ENCODE measurements around the gene TREH. TPM values are rescaled to one million over a fixed set of nuclear protein-coding genes. Genes with fewer than 3 reads are reported as not detected.

Gene TREH
- total and polyA plus RNA-seq, 2 experiments from 2014 or later: 0.36 TPM; not detected in 1

- H3K4me2 ChIP-seq: peak overlapping the region; percentile 95
- peak overlapping the region; percentile 81 for H2AFZ ChIP-seq
- TF ChIP-seq POLR2AphosphoS5 (IDR thresholded peaks at IDR 0.05; ENCODE audit: low read depth) (peak; percentile 75), CREB1 (CRISPR knock-in tag; IDR thresholded peaks at IDR 0.05; ENCODE audit: low read depth) (peak; percentile 64; the same call in 1 of the 2 replicates), NANOG (IDR thresholded peaks at IDR 0.05; ENCODE audit: borderline replicate concordance) (no peak)
- H3K9me2 ChIP-seq (ENCODE audit: insufficient read depth): no peaks in the 10 kb centered on the region
- peaks cover 9% of the 10 kb centered on the region for H3F3A ChIP-seq (replicated peaks; ENCODE audit: low read depth)
- no peaks in the 10 kb centered on the region for H3K27me3 ChIP-seq (ENCODE audit: insufficient read depth)
- peak; percentile 95 for DNase-seq (ENCODE audit: low spot score)
- H3K79me2 ChIP-seq (replicated peaks; ENCODE audit: insufficient read depth): peaks cover 29% of the 10 kb centered on the region
- H3K4me3 ChIP-seq: peak overlapping the region; percentile 92
- H4K20me1 ChIP-seq (replicated peaks; ENCODE audit: insufficient read depth): peaks cover 4% of the 10 kb centered on the region
- Mint-ChIP-seq H3K27me3 (ENCODE audit: insufficient read depth, low read depth, poor library complexity) (peaks cover 12% of the 10 kb centered on the region), H3K4me3 (peak overlapping the region; percentile 79), H3K4me1 (peaks cover 63% of the 10 kb centered on the region), H3K36me3 (ENCODE audit: low read depth) (peaks cover 4% of the 10 kb centered on the region; the same call in 2 of the 3 replicates), H3K9me3 (no peaks in the 10 kb centered on the region; the same call in 2 of the 3 replicates), H3K27ac (peak overlapping the region; percentile 80)
- H3K27ac ChIP-seq (ENCODE audit: low read depth): peak overlapping the region; percentile 86
- no peaks in the 10 kb centered on the region for H3K36me3 ChIP-seq (ENCODE audit: insufficient read depth)
- H3K4me1 ChIP-seq (ENCODE audit: insufficient read depth): peaks cover 40% of the 10 kb centered on the region
- peak; percentile 83 for ATAC-seq
Observed at GRCh38 chr11:118621071-118621783, 58.2 kb downstream of the TREH start.

- Mint-ChIP-seq H3K27me3 (ENCODE audit: insufficient read depth, low read depth, poor library complexity) (peaks cover 12% of the 10 kb centered on the region), H3K4me1 (peaks cover 65% of the 10 kb centered on the region), H3K4me3 (peak overlapping the region; percentile 79), H3K36me3 (ENCODE audit: low read depth) (peaks cover 4% of the 10 kb centered on the region; the same call in 2 of the 3 replicates), H3K9me3 (no peaks in the 10 kb centered on the region; the same call in 2 of the 3 replicates), H3K27ac (peak overlapping the region; percentile 80)
- Histone ChIP-seq H3K27me3 (ENCODE audit: insufficient read depth) (no peaks in the 10 kb centered on the region), H3K36me3 (ENCODE audit: insufficient read depth) (no peaks in the 10 kb centered on the region), H3K4me1 (ENCODE audit: insufficient read depth) (peaks cover 47% of the 10 kb centered on the region), H2AFZ (peak overlapping the region; percentile 81), H3K4me2 (peak overlapping the region; percentile 95; the same call in 1 of the 2 replicates), H3K4me3 (peak overlapping the region; percentile 92), H4K20me1 (replicated peaks; ENCODE audit: insufficient read depth) (peaks cover 4% of the 10 kb centered on the region), H3F3A (replicated peaks; ENCODE audit: low read depth) (peaks cover 14% of the 10 kb centered on the region), H3K27ac (ENCODE audit: low read depth) (peak overlapping the region; percentile 86), H3K9me2 (ENCODE audit: insufficient read depth) (no peaks in the 10 kb centered on the region), H3K79me2 (replicated peaks; ENCODE audit: insufficient read depth) (peaks cover 29% of the 10 kb centered on the region)
- DNase-seq (ENCODE audit: low spot score) (no peak), ATAC-seq (peak; percentile 16)
- TF ChIP-seq EZH2phosphoT487 (IDR thresholded peaks at IDR 0.05; ENCODE audit: unreplicated experiment): no peak
- TF ChIP-seq ZNF331 (CRISPR knock-in tag; IDR thresholded peaks at IDR 0.05; ENCODE audit: low read depth): no peak
- TF ChIP-seq ZNF114 (CRISPR knock-in tag; IDR thresholded peaks at IDR 0.05): no peak
- TF ChIP-seq, protein P1, sequence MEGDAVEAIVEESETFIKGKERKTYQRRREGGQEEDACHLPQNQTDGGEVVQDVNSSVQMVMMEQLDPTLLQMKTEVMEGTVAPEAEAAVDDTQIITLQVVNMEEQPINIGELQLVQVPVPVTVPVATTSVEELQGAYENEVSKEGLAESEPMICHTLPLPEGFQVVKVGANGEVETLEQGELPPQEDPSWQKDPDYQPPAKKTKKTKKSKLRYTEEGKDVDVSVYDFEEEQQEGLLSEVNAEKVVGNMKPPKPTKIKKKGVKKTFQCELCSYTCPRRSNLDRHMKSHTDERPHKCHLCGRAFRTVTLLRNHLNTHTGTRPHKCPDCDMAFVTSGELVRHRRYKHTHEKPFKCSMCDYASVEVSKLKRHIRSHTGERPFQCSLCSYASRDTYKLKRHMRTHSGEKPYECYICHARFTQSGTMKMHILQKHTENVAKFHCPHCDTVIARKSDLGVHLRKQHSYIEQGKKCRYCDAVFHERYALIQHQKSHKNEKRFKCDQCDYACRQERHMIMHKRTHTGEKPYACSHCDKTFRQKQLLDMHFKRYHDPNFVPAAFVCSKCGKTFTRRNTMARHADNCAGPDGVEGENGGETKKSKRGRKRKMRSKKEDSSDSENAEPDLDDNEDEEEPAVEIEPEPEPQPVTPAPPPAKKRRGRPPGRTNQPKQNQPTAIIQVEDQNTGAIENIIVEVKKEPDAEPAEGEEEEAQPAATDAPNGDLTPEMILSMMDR (conservative IDR thresholded peaks at IDR 0.05; ENCODE audit: low read depth in 2 of 2): no peak
- TF ChIP-seq POLR2AphosphoS5 (IDR thresholded peaks at IDR 0.05; ENCODE audit: low read depth): no peak
- TF ChIP-seq, protein P2, sequence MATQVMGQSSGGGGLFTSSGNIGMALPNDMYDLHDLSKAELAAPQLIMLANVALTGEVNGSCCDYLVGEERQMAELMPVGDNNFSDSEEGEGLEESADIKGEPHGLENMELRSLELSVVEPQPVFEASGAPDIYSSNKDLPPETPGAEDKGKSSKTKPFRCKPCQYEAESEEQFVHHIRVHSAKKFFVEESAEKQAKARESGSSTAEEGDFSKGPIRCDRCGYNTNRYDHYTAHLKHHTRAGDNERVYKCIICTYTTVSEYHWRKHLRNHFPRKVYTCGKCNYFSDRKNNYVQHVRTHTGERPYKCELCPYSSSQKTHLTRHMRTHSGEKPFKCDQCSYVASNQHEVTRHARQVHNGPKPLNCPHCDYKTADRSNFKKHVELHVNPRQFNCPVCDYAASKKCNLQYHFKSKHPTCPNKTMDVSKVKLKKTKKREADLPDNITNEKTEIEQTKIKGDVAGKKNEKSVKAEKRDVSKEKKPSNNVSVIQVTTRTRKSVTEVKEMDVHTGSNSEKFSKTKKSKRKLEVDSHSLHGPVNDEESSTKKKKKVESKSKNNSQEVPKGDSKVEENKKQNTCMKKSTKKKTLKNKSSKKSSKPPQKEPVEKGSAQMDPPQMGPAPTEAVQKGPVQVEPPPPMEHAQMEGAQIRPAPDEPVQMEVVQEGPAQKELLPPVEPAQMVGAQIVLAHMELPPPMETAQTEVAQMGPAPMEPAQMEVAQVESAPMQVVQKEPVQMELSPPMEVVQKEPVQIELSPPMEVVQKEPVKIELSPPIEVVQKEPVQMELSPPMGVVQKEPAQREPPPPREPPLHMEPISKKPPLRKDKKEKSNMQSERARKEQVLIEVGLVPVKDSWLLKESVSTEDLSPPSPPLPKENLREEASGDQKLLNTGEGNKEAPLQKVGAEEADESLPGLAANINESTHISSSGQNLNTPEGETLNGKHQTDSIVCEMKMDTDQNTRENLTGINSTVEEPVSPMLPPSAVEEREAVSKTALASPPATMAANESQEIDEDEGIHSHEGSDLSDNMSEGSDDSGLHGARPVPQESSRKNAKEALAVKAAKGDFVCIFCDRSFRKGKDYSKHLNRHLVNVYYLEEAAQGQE (IDR thresholded peaks at IDR 0.05; ENCODE audit: unreplicated experiment): no peak
- no peak for TF ChIP-seq STAT1 (IDR thresholded peaks at IDR 0.05; ENCODE audit: unreplicated experiment)
- TF ChIP-seq NANOG (IDR thresholded peaks at IDR 0.05; ENCODE audit: borderline replicate concordance): no peak
Observed at GRCh38 chr11:118620529-118621070, 58.9 kb downstream of the TREH start.
